ENCODE data around the gene UBAC1.
"Not testable (repeated sequence)": the region's sequence is repeated elsewhere in the genome, so short reads cannot be mapped to it uniquely, and the experiment has no call there.

The UBAC1 gene

GRCh38 chr9:135920256-135920930 lies 40.8 kb downstream of the UBAC1 start:
- no peak for DNase-seq

GRCh38 chr9:135919318-135919890 lies 41.8 kb downstream of the UBAC1 start:
- DNase-seq: no peak

GRCh38 chr9:135916227-135916626 lies 44.9 kb downstream of the UBAC1 start:
- DNase-seq: not testable (repeated sequence)

GRCh38 chr9:135914921-135915320 lies 46.3 kb downstream of the UBAC1 start:
- DNase-seq: no peak

GRCh38 chr9:135911233-135911632 lies 49.9 kb downstream of the UBAC1 start:
- DNase-seq: not testable (repeated sequence)

GRCh38 chr9:135910757-135911156 lies 50.4 kb downstream of the UBAC1 start:
- no peak for DNase-seq

- no peak for DNase-seq
Observed at GRCh38 chr9:135910216-135910615, 51.0 kb downstream of the UBAC1 start.

- DNase-seq: no peak
Observed at GRCh38 chr9:135909371-135909770, 51.8 kb downstream of the UBAC1 start.

GRCh38 chr9:135908754-135909204 lies 52.4 kb downstream of the UBAC1 start:
- no peak for DNase-seq

GRCh38 chr9:135908093-135908753 lies 53.0 kb downstream of the UBAC1 start:
- peak; percentile 66 for DNase-seq

- peak; percentile 97 for DNase-seq
Observed at GRCh38 chr9:135907431-135908092, 53.6 kb downstream of the UBAC1 start, which contains the start of gene CAMSAP1. CAMSAP1 (minus strand) TSS chr9:135907546; CDS start chr9:135907159, 387 bp downstream.

GRCh38 chr9:135907006-135907430 lies 54.2 kb downstream of the UBAC1 start:
- DNase-seq: no peak

- DNase-seq: peak; percentile 71
Observed at GRCh38 chr9:135906291-135907005, 54.7 kb downstream of the UBAC1 start.

- DNase-seq: peak; percentile 38
Observed at GRCh38 chr9:135905380-135906258, 55.6 kb downstream of the UBAC1 start.

GRCh38 chr9:135903786-135904520 lies 57.2 kb downstream of the UBAC1 start:
- DNase-seq: no peak

GRCh38 chr9:135903358-135903656 lies 57.9 kb downstream of the UBAC1 start:
- no peak for DNase-seq

GRCh38 chr9:135902655-135903357 lies 58.4 kb downstream of the UBAC1 start:
- no peak for DNase-seq

- no peak for DNase-seq
Observed at GRCh38 chr9:135901826-135902225, 59.3 kb downstream of the UBAC1 start.

- DNase-seq: no peak
Observed at GRCh38 chr9:135901031-135901758, 60.0 kb downstream of the UBAC1 start.
